Activated CD8-positive, alpha-beta memory T cell treated with anti-CD3 and anti-CD28 coated beads, Interleukin-2, amount 50 U/mL, for 24 hours (primary cell): ENCODE measurements around the gene IP6K2.
"Not testable (repeated sequence)": the region's sequence is repeated elsewhere in the genome, so short reads cannot be mapped to it uniquely, and the experiment has no call there.

ENCODE experiments used
- DNase-seq: peaks from one replicate; pipeline ENCODE4 v3.0.0-alpha.2; 2020; ENCODE audit errors: extremely low read depth

Gene IP6K2, protein sequence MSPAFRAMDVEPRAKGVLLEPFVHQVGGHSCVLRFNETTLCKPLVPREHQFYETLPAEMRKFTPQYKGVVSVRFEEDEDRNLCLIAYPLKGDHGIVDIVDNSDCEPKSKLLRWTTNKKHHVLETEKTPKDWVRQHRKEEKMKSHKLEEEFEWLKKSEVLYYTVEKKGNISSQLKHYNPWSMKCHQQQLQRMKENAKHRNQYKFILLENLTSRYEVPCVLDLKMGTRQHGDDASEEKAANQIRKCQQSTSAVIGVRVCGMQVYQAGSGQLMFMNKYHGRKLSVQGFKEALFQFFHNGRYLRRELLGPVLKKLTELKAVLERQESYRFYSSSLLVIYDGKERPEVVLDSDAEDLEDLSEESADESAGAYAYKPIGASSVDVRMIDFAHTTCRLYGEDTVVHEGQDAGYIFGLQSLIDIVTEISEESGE

DNA sequence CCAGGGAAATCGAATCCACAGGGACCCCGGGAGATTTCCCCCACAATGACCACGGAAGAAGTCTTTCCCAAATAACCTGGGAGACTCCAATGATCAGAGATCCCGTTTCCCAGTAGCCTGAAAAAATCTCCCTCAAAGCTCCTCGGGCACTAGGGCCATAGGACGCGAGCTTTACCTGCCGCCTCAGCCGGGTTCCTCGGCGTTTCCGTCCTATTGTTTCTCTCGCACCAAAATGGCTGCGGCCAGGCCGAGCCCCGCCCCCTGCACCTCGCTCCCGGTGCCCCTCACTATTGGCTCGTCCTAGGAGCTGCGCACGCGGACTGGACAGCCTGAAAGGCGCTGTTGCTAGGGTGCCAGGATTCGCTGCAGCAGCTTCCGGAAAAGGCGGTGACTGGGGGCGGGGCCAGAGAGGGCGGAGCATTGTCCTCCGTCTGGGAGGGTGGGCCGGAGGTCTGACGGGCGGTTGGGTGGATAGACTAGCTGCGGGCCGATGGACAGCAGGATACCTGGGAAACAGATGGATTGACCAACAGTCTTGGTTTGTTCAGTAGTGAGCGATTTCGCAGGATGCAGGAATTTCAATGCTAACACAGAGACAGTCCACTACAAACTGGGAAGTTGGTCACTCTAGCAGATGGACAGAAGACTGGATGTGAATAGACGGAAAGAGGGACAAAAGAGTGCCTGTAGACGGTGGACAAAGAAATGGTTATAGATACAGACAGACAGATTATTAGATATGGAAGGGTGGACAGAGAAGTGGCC is at the start of gene IP6K2:
IP6K2 (minus strand) TSS at position 240 of the 765 bp plus-strand sequence. CDS start 21,930 bp downstream, outside the sequence.
- peak; percentile 99 for DNase-seq

DNA sequence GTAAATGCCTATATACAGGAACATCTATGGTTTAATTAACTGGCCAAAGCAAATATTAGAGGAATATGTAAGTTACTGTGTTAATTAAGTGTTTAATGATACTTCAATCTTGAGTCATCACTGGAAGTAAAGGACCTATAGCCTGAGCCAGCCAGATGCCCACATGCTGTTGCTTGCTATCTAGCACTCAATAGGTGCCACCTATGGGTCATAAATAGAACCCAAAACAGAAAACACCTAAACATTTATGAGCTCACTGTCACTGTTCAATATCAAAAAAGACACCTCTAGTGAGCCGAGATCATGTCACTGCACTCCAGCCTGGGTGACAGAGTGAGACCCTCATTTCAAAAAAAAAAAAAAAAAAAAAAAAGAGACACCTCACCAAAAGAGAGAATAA is 48.4 kb upstream of the IP6K2 start:
- no peak for DNase-seq

DNA sequence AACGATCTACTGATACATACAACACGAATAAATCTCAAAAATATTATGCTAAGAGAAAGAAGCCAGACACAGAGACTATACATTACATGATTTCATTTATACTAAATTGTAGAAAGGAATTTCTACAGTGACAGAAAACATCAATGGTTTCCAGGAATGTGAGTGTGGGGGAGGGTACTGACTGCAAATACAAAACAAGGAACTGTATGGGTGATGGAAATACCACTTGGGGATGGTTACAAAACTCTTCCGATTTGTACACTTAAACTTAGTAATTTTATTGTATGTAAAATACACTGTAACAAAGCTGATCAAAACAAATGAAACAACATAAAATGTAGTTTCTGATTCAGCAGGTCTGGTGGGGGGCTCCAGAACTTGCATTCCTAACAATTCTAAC is 45.8 kb upstream of the IP6K2 start:
- no peak for DNase-seq

DNA sequence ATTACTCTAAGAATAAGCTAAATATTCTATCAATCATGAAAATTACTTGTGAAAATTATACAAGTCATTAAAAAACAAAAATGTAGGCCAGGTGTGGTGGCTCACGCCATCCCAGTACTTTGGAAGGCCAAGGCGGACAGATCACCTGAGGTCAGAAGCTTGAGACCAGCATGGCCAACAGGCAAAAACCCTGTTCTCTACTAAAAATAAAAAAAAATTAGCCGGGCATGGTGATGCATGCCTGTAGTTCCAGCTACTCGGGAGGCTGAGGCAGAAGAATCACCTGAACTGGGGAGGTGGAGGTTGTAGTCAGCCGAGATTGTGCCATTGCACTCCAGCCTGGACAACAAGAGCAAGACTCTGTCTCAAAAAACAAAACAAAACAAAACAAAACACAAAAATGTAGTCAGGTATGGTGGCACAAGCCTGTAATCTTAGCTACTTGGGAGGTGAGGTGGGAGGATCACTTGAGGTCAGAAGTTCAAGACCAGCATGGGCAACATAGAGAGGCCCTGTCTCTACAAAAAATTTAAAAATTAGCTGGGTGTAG is 43.0 kb upstream of the IP6K2 start:
- not testable (repeated sequence) for DNase-seq

DNA sequence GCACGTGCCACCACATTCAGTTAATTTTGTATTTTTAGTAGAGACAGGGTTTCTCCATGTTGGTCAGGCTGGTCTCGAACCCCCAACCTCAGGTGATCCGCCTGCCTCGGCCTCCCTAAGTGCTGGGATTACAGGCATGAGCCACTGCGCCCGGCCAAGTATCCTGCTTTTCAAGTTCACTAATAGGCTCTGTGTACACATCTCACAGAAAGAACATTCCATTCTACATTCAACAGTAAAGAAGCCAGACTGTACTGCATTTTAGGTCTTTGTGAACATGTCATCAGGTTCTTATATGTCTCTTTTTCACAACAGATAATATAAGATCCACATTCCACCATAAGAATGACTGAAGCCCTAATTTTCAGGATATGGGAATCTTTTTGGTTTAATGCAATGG is 42.5 kb upstream of the IP6K2 start:
- not testable (repeated sequence) for DNase-seq

DNA sequence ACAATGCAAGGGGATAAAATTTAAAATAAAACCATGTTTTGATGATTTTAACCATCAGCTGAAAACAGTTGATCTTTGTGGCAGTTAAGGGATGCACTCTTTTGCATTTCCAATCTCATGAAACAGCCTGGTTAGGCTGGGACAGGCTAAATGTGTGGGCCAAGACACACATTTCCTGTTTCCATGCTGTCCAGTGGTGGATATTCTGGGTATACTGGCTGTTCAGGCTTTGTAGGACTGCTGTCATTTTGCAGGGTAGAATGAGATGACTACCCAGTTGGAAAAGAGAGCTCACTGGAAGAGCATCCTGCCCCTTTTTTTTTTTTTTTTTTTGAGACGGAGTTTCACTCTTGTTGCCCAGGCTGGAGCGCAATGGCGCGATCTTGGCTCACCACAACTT is 42.0 kb upstream of the IP6K2 start:
- DNase-seq, result no peak

DNA sequence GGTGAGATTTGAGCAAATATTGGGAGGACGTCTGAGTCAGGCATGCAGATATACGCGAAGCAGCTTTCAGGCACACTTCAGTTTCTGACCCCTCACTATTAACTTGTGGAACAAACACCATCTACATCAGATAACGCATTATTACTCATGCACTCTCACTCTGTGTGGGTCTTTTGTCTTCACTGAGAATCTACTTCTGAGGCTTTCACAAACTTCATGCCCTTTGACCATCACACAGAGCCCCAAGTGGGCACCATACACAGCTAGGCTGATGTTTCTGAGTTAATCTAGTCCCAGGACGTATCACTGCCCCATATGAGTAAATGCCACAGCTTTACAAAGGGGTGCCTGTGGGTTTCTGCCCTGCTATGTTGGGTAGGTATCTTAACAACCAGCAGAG is 39.6 kb upstream of the IP6K2 start:
- no peak for DNase-seq

DNA sequence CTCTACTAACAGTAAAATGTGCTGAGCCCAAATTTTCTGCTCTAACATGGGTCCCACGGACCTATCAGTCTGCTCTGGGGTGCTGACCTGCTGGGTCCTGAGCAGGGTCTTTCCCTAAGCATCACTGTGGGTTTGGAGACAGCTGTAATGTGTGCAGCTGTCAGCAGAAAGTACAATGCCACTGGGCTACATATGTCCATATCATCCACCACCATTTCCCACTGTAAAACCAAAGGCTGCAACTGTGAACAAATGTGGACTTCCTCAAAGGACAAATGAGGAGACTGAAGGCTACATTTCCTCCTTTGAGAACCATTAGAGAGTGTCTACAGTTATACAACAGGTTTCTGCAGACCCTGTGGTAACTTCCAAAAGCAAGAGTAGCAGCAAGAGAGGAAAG is 33.8 kb upstream of the IP6K2 start:
- no peak for DNase-seq

DNA sequence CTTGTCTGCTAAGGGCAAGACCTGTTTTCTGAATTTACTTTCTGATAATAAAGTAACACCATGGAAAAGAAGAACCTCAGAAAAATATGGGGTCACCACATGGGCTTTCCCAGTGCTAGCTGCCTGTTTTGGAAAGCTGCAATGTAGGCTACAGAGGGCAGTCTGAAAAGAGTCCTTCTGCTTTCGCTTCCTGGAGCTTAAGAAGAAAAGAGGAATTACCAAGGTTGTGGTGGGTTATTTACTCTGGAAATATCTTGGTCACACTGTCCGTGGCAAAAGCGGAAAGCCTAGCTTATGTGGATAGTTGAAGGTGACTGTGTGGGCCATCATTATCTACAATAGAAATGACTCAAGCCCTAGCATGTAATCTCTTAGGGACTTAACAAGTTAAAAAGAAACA is 31.7 kb upstream of the IP6K2 start:
- no peak for DNase-seq

DNA sequence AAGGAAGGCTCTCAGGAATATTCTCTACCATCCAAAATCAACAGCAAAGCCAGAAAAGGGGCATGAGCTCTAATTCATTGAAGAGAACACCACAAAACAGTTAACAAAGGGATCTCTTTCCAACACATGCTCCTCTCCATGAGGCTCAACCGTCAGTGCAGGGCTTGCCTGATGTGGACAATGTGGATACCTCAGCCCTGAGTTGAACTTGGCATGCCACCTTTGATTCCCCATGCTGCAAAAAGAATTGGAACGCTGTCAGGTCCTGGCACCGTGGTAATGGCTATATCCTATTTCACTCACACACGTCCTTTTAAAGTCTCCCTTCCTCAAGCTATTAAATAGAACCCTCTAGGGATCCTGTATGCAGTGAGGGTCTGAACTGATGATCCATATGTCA is 30.7 kb upstream of the IP6K2 start:
- DNase-seq, result no peak

DNA sequence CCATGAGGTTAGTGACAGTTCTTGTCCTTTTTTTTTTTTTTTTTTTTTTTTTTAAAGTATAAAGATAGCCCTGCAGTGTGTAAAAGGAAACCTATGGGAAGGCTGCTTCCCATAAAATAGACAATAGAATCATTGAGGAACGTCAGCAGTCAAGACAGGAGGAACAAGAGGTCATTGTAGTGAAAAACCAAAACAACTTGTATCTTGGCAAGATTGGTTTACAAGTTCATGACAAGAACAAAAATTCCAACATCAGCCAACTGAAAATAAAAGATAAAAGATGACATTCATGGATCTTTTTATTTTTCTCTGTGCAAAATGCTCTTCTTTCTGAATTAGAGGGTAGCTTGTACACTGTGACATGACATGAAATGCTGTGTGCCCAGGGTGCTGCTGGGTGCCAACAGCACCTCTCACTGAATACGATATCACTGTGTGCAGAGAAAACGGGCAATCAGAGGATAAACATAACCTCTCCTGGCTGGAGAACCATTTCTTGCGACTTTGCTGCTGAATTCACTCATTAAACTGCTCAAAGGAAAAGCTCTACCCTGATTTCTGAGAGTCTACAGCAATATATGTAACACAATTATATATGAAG is 30.1 kb upstream of the IP6K2 start:
- no peak for DNase-seq

DNA sequence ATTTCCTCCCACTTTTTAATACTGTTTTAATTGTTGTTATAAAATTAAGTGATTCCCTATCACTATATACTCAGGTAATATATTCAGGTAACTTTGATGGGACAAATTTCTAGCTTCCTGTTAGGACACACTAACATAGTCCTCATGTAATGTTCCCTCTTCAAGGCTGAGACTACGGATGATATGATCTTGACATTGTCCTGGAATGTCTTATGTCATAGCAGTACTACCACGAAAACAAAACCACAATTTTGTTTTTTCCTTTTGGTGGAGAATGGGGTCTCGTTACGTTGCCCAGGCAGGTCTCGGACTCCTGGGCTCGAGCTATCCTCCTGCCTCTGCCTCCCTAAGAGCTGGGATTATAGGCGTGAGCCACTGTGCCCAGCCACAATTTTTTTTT is 26.8 kb upstream of the IP6K2 start:
- no peak for DNase-seq

DNA sequence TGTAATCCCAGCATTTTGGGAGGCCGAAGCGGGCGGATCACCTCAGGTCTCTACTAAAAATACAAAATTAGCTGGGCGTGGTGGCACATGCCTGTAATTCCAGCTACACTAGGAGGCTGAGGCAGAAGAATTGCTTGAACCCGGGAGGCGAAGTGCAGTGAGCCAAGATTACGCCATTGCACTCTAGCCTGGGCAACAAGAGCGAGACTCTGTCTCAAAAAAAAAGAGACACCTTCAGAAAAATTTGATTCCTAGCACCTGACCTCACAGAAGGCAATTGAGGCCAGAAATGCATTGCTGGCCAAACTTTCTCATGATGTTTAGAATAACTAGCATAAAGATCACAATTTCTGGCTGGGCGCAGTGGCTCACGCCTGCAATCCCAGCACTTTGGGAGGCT is 24.2 kb upstream of the IP6K2 start:
- DNase-seq, result not testable (repeated sequence)

DNA sequence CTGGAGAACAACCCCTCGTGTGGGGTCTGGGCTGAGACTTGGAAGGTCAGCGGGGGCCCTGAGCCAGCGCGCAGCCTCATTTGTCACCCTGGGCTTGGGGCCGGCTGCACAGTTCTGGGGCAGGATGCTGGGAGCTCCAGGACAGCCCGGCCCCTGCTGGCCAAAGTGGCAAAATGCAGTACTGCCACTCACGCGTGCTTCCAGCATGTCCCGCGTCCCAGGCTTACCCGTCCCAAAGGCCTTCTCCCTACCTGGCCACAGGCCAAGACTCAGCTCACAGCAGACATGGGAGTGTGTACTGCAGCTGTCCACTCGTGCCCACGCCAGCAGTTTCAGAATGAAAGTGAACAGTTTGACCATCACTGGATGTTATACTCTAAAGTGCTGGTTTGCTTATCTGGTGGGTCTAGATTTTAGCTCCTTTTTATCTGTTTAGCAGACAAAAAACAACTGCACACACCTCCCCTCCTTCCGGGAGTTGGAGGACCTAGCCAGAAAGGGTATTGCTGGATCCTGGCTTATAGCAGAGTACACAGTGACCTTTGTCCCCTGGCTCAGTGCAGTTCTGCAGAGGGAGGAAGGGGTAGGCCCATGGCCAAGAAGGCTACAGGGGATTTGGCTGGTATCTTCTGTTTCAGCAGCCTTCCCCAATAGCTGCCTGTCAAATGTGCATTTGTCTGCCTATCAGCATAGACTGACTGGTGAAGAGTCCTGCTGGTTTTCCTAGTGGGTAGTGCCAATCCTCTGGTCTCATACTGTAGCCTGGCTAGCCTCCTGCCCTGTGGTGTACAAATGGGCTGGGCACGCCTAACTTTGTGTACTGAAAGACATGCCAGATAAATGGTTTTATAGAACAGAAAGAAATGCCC is 23.2 kb upstream of the IP6K2 start:
- DNase-seq, result no peak

DNA sequence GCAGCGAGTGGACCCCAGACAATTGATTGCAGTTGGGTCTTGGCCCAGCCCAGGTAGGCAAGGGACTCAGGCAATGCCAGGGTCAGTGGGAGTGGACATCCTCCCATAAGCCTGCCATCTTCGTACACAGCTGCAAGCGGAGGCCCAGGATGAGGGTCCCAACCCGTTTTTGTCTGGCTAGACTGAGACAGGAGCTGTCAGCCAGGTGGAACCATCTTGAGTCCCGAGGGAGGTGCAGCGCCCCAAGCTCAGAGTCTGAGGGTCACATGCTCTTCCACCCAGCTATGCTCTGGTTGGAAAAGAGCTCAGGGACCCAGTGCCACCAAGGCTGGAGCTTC is 22.6 kb upstream of the IP6K2 start:
- no peak for DNase-seq

DNA sequence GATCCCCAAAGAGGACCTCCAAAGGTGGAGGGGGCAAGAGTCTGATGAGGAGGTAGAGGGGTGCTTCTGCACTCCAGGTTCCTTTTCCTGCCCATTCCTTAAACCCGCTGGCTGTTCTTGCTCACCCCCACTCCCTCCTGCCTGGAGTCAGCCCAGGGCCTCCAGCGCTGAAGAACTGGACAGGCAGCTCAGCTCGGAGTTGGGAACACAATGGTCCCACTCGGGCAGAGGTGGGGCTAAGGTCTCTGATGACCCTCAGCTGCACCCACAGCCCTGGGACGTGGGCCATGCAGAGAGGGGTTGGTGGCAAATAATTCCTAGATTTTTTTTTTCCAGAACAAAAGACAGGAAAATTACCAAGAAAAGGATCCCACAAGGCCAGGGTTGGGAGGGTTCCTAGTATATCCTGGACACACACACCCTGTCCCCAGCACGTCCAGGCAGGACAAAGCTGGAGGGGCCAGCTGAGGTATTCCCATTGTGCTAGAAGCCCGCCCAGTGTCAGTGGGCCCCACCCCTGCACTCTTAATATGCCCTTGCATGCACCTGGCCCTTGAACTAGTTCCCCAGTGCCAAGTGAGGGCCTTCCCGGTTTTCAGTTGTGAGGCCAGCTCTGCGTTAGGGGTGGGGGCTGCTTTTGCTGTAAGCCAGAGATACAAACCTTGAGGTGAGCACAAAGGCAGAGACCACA is 22.1 kb upstream of the IP6K2 start:
- DNase-seq, result no peak

DNA sequence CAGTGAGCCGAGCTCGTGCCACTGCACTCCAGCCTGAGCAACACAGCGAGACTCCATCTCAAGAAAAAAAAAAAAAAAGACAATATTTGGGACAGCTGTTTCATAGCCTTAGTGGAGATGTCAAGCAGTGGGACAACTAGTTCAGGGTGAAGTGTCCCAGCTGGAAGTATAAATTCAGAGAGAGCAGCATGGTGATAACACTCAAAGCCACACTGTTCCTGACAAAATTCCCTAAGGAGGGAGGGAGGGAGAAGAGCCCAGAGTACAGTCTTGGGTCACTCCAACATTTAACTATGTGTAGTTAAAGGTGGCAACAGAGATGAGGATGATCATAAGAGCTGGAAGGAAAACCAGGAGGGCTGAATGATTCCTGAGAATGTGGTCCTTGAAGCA is 21.1 kb upstream of the IP6K2 start:
- no peak for DNase-seq

DNA sequence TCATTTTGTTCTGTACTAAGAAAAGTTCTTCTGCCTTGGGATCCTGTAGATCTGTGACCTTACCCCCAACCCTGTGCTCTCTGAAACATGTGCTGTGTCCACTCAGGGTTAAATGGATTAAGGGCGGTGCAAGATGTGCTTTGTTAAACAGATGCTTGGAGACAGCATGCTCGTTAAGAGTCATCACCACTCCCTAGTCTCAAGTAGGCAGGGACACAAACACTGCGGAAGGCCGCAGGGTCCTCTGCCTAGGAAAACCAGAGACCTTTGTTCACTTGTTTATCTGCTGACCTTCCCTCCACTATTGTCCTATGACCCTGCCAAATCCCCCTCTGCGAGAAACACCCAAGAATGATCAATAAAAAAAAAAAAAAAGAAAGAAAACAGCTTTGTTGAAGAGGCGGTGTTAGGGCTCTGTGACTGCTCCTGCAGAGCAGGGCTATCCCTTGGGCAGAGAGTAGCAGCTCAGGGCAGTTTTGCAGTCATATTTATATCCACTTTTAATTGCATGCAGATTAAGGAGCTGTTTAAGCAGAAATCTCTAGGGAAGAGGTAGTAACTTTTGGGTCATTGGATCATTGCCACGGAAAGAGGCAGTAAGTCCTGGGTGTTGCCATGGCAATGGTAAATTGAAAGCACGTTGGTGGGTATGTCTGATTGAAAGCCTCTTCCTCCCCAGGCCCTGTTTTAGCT is 18.2 kb upstream of the IP6K2 start:
- DNase-seq, result not testable (repeated sequence)

DNA sequence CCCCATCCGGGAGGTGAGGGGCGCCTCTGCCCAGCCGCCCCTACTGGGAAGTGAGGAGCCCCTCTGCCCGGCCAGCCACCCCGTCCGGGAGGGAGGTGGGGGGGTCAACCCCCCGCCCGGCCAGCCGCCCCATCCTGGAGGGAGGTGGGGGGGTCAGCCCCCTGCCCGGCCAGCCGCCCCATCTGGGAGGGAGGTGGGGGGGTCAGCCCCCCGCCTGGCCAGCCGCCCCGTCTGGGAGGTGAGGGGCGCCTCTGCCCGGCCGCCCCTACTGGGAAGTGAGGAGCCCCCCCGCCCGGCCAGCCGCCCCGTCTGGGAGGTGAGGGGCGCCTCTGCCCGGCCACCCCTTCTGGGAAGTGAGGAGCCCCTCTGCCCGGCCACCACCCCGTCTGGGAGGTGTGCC is 17.5 kb upstream of the IP6K2 start:
- DNase-seq, result not testable (repeated sequence)

DNA sequence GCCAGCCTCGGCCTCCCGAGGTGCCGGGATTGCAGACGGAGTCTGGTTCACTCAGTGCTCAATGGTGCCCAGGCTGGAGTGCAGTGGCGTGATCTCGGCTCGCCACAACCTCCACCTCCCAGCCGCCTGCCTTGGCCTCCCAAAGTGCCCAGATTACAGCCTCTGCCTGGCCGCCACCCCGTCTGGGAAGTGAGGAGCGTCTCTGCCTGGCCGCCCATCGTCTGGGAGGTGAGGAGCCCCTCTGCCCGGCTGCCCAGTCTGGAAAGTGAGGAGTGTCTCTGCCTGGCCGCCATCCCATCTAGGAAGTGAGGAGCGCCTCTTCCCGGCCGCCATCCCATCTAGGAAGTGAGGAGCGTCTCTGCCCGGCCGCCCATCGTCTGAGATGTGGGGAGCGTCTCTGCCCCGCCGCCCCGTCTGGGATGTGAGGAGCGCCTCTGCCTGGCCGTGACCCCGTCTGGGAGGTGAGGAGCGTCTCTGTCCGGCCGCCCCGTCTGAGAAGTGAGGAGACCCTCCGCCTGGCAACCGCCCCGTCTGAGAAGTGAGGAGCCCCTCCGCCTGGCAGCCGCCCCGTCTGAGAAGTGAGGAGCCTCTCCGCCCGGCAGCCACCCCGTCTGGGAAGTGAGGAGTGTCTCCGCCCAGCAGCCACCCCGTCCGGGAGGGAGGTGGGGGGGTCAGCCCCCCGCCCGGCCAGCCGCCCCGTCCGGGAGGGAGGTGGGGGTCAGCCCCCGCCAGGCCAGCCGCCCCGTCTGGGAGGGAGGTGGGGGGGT is 16.9 kb upstream of the IP6K2 start:
- not testable (repeated sequence) for DNase-seq
